Body of pancreas (tissue), 4 donors: ENCODE measurements around the gene RNF2. TPM values are rescaled to one million over a fixed set of nuclear protein-coding genes. Genes with fewer than 3 reads are reported as not detected.

Source experiments
- ATAC-seq: fragments of 150-250 bp; one replicate; pipeline ENCODE4 v1.9.1; 2016
- DNase-seq, 4 donors: peaks; one replicate each; pipeline ENCODE4 v3.0.0-alpha.2; 2019
- H3K27ac ChIP-seq, 4 donors: fragments of 200-600 bp; sonication (generic); 1 replicate in 3 of 4; 2 replicates in 1 of 4; pipeline versions ENCODE4 v1.5.1 to v1.6.1; 2016 to 2019; ENCODE audit warnings: mild to moderate bottlenecking in 1 of 4, mixed read lengths in 1 of 4, moderate library complexity in 1 of 4
- H3K27me3 ChIP-seq, 2 donors: fragments of 200-600 bp; sonication (generic); one replicate each; pipeline ENCODE4 v1.6.0; 2016; ENCODE audit warnings: mild to moderate bottlenecking in 1 of 2
- H3K36me3 ChIP-seq, 2 donors: fragments of 200-600 bp; sonication (generic); replicated peaks in 1 of 2; 2 replicates each; pipeline ENCODE4 v1.5.1; 2016; ENCODE audit warnings: low read depth in 2 of 2; ENCODE audit not compliant: insufficient read depth in 1 of 2
- H3K4me1 ChIP-seq: fragments of 200-600 bp; sonication (generic); one replicate; pipeline ENCODE4 v1.6.0; 2016
- H3K4me3 ChIP-seq, 2 donors: fragments of 200-600 bp; sonication (generic); 1 replicate in 1 of 2; 2 replicates in 1 of 2; pipeline ENCODE4 v1.5.1; 2016 to 2019
- H3K9me3 ChIP-seq, 3 donors: fragments of 200-600 bp; sonication (generic); 1 replicate in 2 of 3; 2 replicates in 1 of 3; pipeline ENCODE4 v1.5.1; 2016
- POLR2A ChIP-seq, 3 donors: fragments of 450-650 bp; IDR thresholded peaks; one replicate each; pipeline ENCODE4 v1.6.1; 2016; ENCODE audit warnings: antibody characterized with exemption in 3 of 3, mild to moderate bottlenecking in 2 of 3
- WGBS, 2 donors: methylation state at CpG; one replicate each; pipeline ENCODE4 v1.1.5; 2017; 5-methylcytosine and 5-hydroxymethylcytosine counted together
- intact Hi-C: fragments of 100-400 bp; cut with DNase I; formaldehyde crosslinking; loops from one replicate; pipeline ENCODE4 v1.15.1; 2023
- total RNA-seq, 2 donors: library from RNA; depleted of rRNA; stranded (reverse); fragments of >200 nt; gene quantifications; one replicate each; pipeline ENCODE4 v1.1.0, GENCODE V29; 2016
- TF ChIP-seq, protein P1 (sequence below), 7 experiments: fragments of 450-650 bp in 4 of 7; fragments of 200-600 bp in 3 of 7; sonication (generic) in 3 of 7; IDR thresholded peaks; one replicate each; pipeline ENCODE4 v1.5.1; 2016 to 2019; ENCODE audit warnings: antibody characterized with exemption in 7 of 7

The RNF2 gene
- total RNA-seq, 2 donors from 2014 or later: 9.9 TPM

DNA sequence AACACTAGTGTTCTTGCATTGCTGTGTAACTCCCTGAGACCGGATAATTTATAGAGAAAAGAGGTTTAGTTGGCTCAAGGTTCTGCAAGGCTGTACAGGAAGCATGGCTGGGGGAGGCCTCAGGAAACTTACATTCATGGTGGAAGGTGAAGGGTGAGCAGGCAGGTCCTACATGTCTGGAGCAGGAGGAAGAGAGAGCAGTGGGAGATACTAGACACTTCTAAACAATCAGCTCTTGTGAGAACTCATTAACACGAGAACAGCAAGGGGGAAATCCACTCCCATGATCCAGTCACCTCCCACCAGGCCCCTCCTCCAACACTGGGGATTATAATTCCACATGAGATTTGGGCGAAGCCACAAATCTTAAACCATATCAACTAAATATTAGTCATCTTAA lies 30.1 kb downstream of the RNF2 start:
- intact Hi-C loops: no loop called here
- Histone ChIP-seq H3K36me3 (no peaks in the 10 kb centered on the region), H3K4me1 (no peaks in the 10 kb centered on the region), H3K27ac (no peak overlapping the region), H3K9me3 (no peaks in the 10 kb centered on the region), H3K27me3 (no peaks in the 10 kb centered on the region), H3K4me3 (no peak overlapping the region)
- TF ChIP-seq, protein P1, sequence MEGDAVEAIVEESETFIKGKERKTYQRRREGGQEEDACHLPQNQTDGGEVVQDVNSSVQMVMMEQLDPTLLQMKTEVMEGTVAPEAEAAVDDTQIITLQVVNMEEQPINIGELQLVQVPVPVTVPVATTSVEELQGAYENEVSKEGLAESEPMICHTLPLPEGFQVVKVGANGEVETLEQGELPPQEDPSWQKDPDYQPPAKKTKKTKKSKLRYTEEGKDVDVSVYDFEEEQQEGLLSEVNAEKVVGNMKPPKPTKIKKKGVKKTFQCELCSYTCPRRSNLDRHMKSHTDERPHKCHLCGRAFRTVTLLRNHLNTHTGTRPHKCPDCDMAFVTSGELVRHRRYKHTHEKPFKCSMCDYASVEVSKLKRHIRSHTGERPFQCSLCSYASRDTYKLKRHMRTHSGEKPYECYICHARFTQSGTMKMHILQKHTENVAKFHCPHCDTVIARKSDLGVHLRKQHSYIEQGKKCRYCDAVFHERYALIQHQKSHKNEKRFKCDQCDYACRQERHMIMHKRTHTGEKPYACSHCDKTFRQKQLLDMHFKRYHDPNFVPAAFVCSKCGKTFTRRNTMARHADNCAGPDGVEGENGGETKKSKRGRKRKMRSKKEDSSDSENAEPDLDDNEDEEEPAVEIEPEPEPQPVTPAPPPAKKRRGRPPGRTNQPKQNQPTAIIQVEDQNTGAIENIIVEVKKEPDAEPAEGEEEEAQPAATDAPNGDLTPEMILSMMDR (IDR thresholded peaks at IDR 0.05): no peak
- no peak for TF ChIP-seq POLR2A (IDR thresholded peaks at IDR 0.05)
- WGBS, 2 donors: 83 to 90% methylated on average over 3 of the region's 3 CpGs
- ATAC-seq (no peak), DNase-seq (no peak)

DNA sequence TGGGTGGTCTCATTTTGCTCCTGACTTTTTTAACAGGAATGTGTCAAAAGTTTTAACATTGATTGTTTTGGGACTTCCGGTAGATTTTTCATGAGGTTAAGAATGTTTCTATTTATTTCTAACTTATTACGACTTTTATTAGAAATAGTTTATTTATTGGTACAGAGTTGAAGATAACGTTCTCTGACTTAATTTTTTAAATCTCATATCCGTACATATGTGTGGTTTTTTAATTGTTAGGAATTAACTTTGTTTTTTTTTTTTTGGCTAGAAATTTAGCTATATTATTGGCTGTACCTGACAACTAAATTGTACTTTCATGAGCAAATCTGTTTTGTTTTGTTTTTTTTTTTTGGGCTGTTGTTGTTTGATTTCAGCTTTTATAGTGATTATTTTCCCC lies 32.0 kb downstream of the RNF2 start:
- no peak for ATAC-seq
- no peak for DNase-seq
- H3K36me3 ChIP-seq: no peaks in the 10 kb centered on the region
- no peak overlapping the region for H3K4me3 ChIP-seq
- H3K27ac ChIP-seq: no peak overlapping the region
- TF ChIP-seq, protein P1 (IDR thresholded peaks at IDR 0.05): no peak
- no peak for TF ChIP-seq POLR2A (IDR thresholded peaks at IDR 0.05)
- no peaks in the 10 kb centered on the region for H3K27me3 ChIP-seq
- H3K9me3 ChIP-seq: no peaks in the 10 kb centered on the region
- intact Hi-C loops: no loop called here
- H3K4me1 ChIP-seq: peaks cover 4% of the 10 kb centered on the region
- 73 to 81% methylated on average over 4 of the region's 4 CpGs for WGBS, 2 donors

DNA sequence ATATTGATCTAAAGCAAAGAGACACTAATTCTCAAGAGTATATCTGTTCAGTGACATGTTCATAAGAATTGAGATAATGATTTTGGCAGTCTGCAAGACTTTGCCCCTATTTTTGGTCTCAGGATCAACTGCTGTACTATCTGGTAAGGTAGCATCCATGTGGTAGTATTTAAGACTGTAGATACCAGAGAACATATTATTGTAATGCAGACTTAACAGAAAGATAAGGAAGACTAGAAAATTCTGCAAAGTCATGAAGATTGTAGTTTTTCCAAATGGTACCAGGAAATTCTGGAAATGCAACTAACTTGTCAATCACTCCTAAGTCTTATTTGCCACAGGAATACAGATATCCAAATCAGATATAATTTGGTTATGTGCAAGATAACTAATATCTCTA lies 35.1 kb downstream of the RNF2 start:
- H3K27ac ChIP-seq: no peak overlapping the region
- intact Hi-C loops: no loop called here
- no peaks in the 10 kb centered on the region for H3K27me3 ChIP-seq
- H3K9me3 ChIP-seq: no peaks in the 10 kb centered on the region
- H3K4me3 ChIP-seq: no peak overlapping the region
- no peak for ATAC-seq
- H3K36me3 ChIP-seq: no peaks in the 10 kb centered on the region
- peaks cover 4% of the 10 kb centered on the region for H3K4me1 ChIP-seq
- no peak for DNase-seq
- no peak for TF ChIP-seq POLR2A (IDR thresholded peaks at IDR 0.05)
- TF ChIP-seq, protein P1 (IDR thresholded peaks at IDR 0.05): no peak

DNA sequence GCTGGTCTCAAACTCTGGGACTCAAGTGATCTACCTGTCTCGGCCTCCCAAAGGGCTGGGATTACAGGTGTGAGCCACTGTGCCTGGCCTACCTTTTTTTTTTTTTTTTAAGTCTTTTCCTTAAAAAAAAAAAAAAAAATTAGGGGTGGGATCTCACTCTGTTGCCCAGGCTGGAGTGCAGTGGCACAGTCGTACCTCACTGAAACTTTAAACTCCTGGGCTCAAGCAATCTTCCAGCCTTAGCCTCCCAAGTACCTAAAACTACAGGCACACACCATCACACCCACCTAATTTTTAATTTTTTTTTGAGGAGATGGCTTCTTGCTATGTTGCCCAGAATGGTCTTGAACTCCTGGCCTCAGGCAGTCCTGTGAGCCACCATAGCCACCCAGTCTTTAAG lies 38.5 kb downstream of the RNF2 start:
- no peak for DNase-seq
- intact Hi-C loops: no loop called here
- Histone ChIP-seq H3K9me3 (no peaks in the 10 kb centered on the region), H3K4me3 (no peak overlapping the region), H3K27ac (no peak overlapping the region), H3K4me1 (peaks cover 4% of the 10 kb centered on the region), H3K36me3 (no peaks in the 10 kb centered on the region), H3K27me3 (no peaks in the 10 kb centered on the region)
- WGBS, 2 donors: 89 to 93% methylated on average over 2 of the region's 2 CpGs
- ATAC-seq: no peak
- TF ChIP-seq, protein P1 (IDR thresholded peaks at IDR 0.05): no peak
- TF ChIP-seq POLR2A (IDR thresholded peaks at IDR 0.05): no peak

DNA sequence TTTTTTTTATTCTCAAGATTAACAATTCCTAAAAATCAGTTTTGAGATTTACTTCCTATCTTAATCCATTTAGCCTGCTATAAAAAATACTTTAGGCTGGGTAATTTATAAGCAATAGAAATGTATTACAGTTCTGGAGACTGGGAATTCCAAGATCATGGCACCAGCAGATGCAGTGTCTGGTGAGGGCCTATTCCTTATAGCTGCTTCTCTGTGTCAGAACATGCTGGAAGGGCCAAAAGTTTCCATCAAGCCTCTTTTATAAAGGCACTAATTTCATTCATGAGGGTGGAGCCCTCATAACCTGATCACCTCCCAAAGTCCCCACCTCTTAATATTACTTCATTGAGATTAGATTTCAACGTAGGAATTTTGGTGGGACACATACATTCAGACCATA lies 41.7 kb downstream of the RNF2 start:
- Histone ChIP-seq H3K4me3 (no peak overlapping the region), H3K9me3 (no peaks in the 10 kb centered on the region), H3K27me3 (no peaks in the 10 kb centered on the region), H3K4me1 (no peaks in the 10 kb centered on the region), H3K27ac (no peak overlapping the region), H3K36me3 (peaks cover 0 to 4% of the 10 kb centered on the region in 2 donors)
- TF ChIP-seq POLR2A (IDR thresholded peaks at IDR 0.05): no peak
- TF ChIP-seq, protein P1 (IDR thresholded peaks at IDR 0.05): no peak
- ATAC-seq (no peak), DNase-seq (no peak)
- WGBS, 2 donors: 100% methylated on average over 1 of the region's 1 CpG
- intact Hi-C loops: no loop called here
